PC-9 (cell line): ENCODE results near the gene LYPLAL1.

Experiments used
- CTCF ChIP-seq: fragments of 200-600 bp; sonication (generic); conservative IDR thresholded peaks from 2 replicates; pipeline ENCODE4 v1.6.1; 2017; ENCODE audit warnings: mixed run types, antibody characterized with exemption, mild to moderate bottlenecking, moderate library complexity
- EZH2 ChIP-seq: fragments of 200-600 bp; sonication (generic); IDR thresholded peaks from 2 replicates; pipeline ENCODE4 v1.8.0; 2017; ENCODE audit warnings: antibody characterized with exemption, low read depth

- no peak for TF ChIP-seq CTCF
- TF ChIP-seq EZH2: no peak
Measured at GRCh38 chr1:219210067-219210466, 36.4 kb downstream of the LYPLAL1 start.
